Activated effector memory CD4-positive, alpha-beta T cell treated with Interleukin-2 at 50 U/mL for 16 hours (primary cell): Measurements from ENCODE around the gene FOS.

Experiments
- DNase-seq: peaks from one replicate; pipeline ENCODE4 v3.0.0-alpha.2; 2020

The FOS gene

GRCh38 chr14:75322746-75323145, 44.1 kb downstream of the FOS start:
- DNase-seq: no peak

- DNase-seq: no peak
Measured at GRCh38 chr14:75323571-75323970, 44.9 kb downstream of the FOS start.

GRCh38 chr14:75328558-75329155, 50.0 kb downstream of the FOS start:
- DNase-seq: no peak

- no peak for DNase-seq
Measured at GRCh38 chr14:75329369-75329768, 50.7 kb downstream of the FOS start.

- DNase-seq: no peak
Measured at GRCh38 chr14:75331471-75331870, 52.8 kb downstream of the FOS start.
